Psoas muscle (tissue), 8 donors: ENCODE measurements around the gene PLAC9. TPM values are rescaled to one million over a fixed set of nuclear protein-coding genes. Genes with fewer than 3 reads are reported as not detected.

ENCODE experiments used
- ATAC-seq, 4 donors: fragments of 200-7000 bp; cut with Tn5 transposase; one replicate each; pipeline ENCODE4 v1.9.1; 2020; ENCODE audit warnings: moderate library complexity in 3 of 4, mild to moderate bottlenecking in 2 of 4
- DNase-seq, 2 donors: peaks; one replicate each; pipeline ENCODE4 v3.0.0-alpha.2; 2020
- H3K27ac ChIP-seq: fragments of 200-600 bp; one replicate; pipeline ENCODE4 v1.8.0; 2022
- H3K27me3 ChIP-seq, 3 donors: fragments of 200-600 bp in 1 of 3; one replicate each; pipeline versions ENCODE4 v1.6.1 to v1.8.0; 2013 to 2022; ENCODE audit warnings: low read length in 2 of 3, mild to moderate bottlenecking in 2 of 3, moderate library complexity in 1 of 3; ENCODE audit not compliant: insufficient read depth in 3 of 3
- H3K36me3 ChIP-seq, 2 donors: fragments of 200-600 bp in 1 of 2; one replicate each; pipeline versions ENCODE4 v1.6.1 to v1.8.0; 2013 to 2022; ENCODE audit warnings: low read depth in 1 of 2, mild to moderate bottlenecking in 1 of 2, moderate library complexity in 1 of 2; ENCODE audit not compliant: insufficient read depth in 1 of 2
- H3K4me1 ChIP-seq: fragments of 200-600 bp; one replicate; pipeline ENCODE4 v1.8.0; 2022
- H3K4me3 ChIP-seq: fragments of 200-600 bp; one replicate; pipeline ENCODE4 v1.8.0; 2022; ENCODE audit warnings: mild to moderate bottlenecking
- H3K9me3 ChIP-seq: fragments of 200-600 bp; one replicate; pipeline ENCODE4 v1.8.0; 2022
- WGBS, 3 donors: extraction: QIAGEN DNeasy Blood & Tissue Kit; methylation state at CpG; one replicate each; pipeline versions ENCODE4 v1.1.6 to v1.1.7; 2013; 5-methylcytosine and 5-hydroxymethylcytosine counted together
- intact Hi-C, 2 donors: fragments of 100-400 bp; cut with DNase I; formaldehyde crosslinking; loops; one replicate each; pipeline versions ENCODE4 v1.11.0 to v1.14.2; 2022
- polyA plus RNA-seq, 3 donors: library from polyadenylated mRNA; stranded (reverse); fragments of 200-250 nt; gene quantifications; one replicate each; pipeline ENCODE4 v1.2.3, GENCODE V29; 2013
- total RNA-seq, 4 donors: library from RNA; stranded (reverse); fragmentation: NEBNext Ultra II Directional in 2 of 4; extraction: Animal tissue kit (Norgen Biotek cat#: 25700) in 2 of 4; gene quantifications; one replicate each; pipeline versions ENCODE4 v1.2.1 to v1.2.4, GENCODE V29; 2021 to 2023
- TF ChIP-seq, protein P1 (sequence below): fragments of 200-600 bp; IDR thresholded peaks from one replicate; pipeline ENCODE4 v1.8.0; 2022; ENCODE audit warnings: antibody characterized with exemption
- donor health status: healthy with polysubstance abuse.
- donor health status: DM: no; HTN: no; CAD: no; lungs with moderate emphysema.
- donor health status: Bipolar disorder and iron deficiency.
- donor health status: healthy.
- donor health status: DM: yes; HTN: yes; CAD: no.
- donor health status: DM: no; HTN: no; CAD: no.
- donor health status: DM: no; HTN: no; CAD: no.
- donor health status: DM: yes; HTN: yes; CAD: no.

PLAC9 gene
- total and polyA plus RNA-seq, 7 donors, result 5.4 to 14.6 (median 9.4) TPM

DNA sequence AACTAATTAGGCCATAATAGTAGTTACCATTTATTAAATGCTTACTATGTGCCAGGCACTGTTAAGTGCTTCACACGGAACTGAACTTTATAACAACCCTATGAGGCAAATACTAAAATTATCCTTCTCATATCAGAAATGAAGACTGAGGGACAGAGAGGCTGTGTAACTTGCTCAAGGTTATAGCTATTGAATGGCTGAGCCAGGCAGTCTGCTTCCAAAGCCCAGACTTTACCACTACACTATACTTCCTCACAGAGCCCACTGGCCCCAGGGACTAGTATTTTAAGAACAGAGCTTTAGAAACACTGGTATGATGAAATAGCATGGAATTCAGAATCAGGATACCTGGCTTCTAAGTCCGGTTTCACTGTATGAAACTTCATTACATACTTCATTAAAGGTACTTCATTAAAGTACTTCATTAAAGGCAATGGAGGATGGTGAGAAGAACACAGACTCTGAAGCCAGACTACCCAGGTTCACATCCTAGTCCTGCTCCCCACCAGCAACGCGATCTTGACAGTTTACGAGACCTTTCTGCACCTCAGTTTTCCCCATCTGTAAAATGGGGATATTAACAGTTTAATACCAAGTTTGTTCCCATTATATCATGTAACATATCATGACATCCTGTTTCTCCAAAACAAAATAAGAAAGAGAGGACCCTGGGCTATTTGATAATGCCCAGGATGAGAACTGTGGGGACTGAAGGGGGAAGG, 53.2 kb downstream of the PLAC9 start:
- Histone ChIP-seq H3K9me3 (no peaks in the 10 kb centered on the region), H3K27me3 (no peaks in the 10 kb centered on the region), H3K4me3 (no peak overlapping the region), H3K4me1 (peaks cover 82% of the 10 kb centered on the region), H3K27ac (peak overlapping the region; percentile 76), H3K36me3 (peaks cover 0 to 2% of the 10 kb centered on the region in 2 donors)
- intact Hi-C loops, result no loop called here
- ATAC-seq, result peak; percentile 37 to 70 (median 60)
- TF ChIP-seq, protein P1, sequence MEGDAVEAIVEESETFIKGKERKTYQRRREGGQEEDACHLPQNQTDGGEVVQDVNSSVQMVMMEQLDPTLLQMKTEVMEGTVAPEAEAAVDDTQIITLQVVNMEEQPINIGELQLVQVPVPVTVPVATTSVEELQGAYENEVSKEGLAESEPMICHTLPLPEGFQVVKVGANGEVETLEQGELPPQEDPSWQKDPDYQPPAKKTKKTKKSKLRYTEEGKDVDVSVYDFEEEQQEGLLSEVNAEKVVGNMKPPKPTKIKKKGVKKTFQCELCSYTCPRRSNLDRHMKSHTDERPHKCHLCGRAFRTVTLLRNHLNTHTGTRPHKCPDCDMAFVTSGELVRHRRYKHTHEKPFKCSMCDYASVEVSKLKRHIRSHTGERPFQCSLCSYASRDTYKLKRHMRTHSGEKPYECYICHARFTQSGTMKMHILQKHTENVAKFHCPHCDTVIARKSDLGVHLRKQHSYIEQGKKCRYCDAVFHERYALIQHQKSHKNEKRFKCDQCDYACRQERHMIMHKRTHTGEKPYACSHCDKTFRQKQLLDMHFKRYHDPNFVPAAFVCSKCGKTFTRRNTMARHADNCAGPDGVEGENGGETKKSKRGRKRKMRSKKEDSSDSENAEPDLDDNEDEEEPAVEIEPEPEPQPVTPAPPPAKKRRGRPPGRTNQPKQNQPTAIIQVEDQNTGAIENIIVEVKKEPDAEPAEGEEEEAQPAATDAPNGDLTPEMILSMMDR, result no peak
- WGBS, 3 donors, result 65 to 77% (median 68%) methylated on average over 5 of the region's 5 CpGs
- DNase-seq, result no peak

DNA sequence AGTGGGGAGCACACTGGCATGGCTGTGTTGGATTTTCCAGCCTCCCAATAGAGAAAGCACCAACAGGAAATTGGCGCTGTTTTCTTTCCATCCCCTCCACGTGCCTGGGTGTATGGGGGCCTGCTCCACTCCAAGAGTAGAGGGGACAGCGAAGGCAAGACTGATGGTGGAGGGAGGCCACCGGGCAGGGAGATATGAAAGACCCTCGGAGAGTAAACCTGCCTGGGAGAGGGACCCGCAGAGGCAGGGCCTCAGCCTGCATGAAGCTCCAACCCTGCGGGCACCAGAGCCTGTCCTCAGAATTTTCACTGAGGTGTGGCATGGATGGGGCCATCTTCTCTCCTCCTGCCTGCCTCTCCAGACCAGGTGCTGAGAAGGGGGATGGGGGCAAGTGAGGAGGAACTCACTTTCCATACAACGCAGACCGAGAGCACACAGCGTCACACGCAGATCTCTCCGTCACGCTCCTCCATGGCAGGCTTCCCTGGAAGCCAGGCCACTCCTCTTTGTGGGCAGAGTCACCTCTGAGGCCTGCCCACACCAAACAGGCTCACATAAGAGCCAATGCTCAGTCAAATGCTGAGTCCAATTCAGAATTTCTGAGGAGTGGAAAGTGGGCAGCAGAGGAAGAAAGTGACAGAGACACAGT, 54.0 kb downstream of the PLAC9 start:
- ATAC-seq, result peak; percentile 70 to 83 (median 76)
- H3K4me3 ChIP-seq, result peak overlapping the region; percentile 13
- WGBS, 3 donors, result 55 to 67% (median 56%) methylated on average over 12 to 13 of the region's 13 CpGs
- TF ChIP-seq, protein P1, result no peak
- intact Hi-C loops, result no loop called here
- H3K36me3 ChIP-seq, result no peaks in the 10 kb centered on the region
- DNase-seq, result peak; percentile 54 to 76
- no peaks in the 10 kb centered on the region for H3K9me3 ChIP-seq
- H3K27ac ChIP-seq, result peak overlapping the region; percentile 76
- no peaks in the 10 kb centered on the region for H3K27me3 ChIP-seq
- H3K4me1 ChIP-seq, result peaks cover 90% of the 10 kb centered on the region

DNA sequence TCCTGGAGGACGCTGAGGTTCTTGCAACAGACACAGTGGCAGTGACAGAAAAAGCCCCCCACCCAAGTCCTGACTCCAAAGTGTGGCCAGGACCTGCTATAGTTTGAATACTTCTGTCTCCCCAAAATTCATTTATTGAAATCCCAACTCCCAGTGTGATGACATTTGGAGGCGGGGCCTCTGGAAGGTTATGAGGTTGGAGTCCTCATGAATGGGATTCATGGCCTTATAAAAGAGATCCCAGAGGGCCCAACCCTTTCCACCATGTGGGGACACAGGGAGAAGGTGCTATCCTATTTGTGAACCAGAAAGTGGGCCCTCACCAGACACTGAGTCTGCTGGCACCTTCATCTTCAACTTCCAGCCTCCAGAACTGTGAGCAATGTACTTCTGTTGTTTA, 54.5 kb downstream of the PLAC9 start:
- peaks cover 95% of the 10 kb centered on the region for H3K4me1 ChIP-seq
- 86 to 97% (median 87%) methylated on average over 2 of the region's 2 CpGs for WGBS, 3 donors
- no peaks in the 10 kb centered on the region for H3K36me3 ChIP-seq
- H3K9me3 ChIP-seq, result no peaks in the 10 kb centered on the region
- no peaks in the 10 kb centered on the region for H3K27me3 ChIP-seq
- H3K4me3 ChIP-seq, result no peak overlapping the region
- intact Hi-C loops, result no loop called here
- no peak for DNase-seq
- no peak for ATAC-seq
- TF ChIP-seq, protein P1, result no peak
- peak overlapping the region; percentile 76 for H3K27ac ChIP-seq

- peak in 1 of 2 donors; percentile 21 for DNase-seq
- TF ChIP-seq, protein P1, result no peak
- peak in 1 of 4 donors; percentile 6 for ATAC-seq
- H3K4me3 ChIP-seq, result no peak overlapping the region
- peak overlapping the region; percentile 76 for H3K27ac ChIP-seq
- intact Hi-C loops, result no loop called here
- H3K4me1 ChIP-seq, result peaks cover 94% of the 10 kb centered on the region
- no peaks in the 10 kb centered on the region for H3K36me3 ChIP-seq
- no peaks in the 10 kb centered on the region for H3K9me3 ChIP-seq
- H3K27me3 ChIP-seq, result no peaks in the 10 kb centered on the region
- 65 to 75% (median 72%) methylated on average over 16 of the region's 16 CpGs for WGBS, 3 donors
Observed at GRCh38 chr10:80187465-80188409, 55.2 kb downstream of the PLAC9 start.
